Ishikawa (cell line): ENCODE results near the gene GANAB.
A peak's percentile ranks its signal among the peaks of the same experiment; 100 is the strongest.

Experiments
- CREB1 ChIP-seq: IDR thresholded peaks from 2 replicates; pipeline ENCODE4 v1.6.1; 2012; ENCODE audit warnings: low read depth
- EGR1 ChIP-seq: IDR thresholded peaks from 2 replicates; pipeline ENCODE4 v1.6.1; 2012
- FOXM1 ChIP-seq: IDR thresholded peaks from 2 replicates; pipeline ENCODE4 v1.6.1; 2012; ENCODE audit warnings: low read depth, borderline replicate concordance
- TAF1 ChIP-seq: IDR thresholded peaks from 2 replicates; pipeline ENCODE4 v1.6.1; 2012; ENCODE audit warnings: low read depth, mild to moderate bottlenecking
- TF ChIP-seq, protein P1 (sequence below): IDR thresholded peaks from 2 replicates; pipeline ENCODE4 v1.6.1; 2012; ENCODE audit warnings: low read depth, mild to moderate bottlenecking

DNA sequence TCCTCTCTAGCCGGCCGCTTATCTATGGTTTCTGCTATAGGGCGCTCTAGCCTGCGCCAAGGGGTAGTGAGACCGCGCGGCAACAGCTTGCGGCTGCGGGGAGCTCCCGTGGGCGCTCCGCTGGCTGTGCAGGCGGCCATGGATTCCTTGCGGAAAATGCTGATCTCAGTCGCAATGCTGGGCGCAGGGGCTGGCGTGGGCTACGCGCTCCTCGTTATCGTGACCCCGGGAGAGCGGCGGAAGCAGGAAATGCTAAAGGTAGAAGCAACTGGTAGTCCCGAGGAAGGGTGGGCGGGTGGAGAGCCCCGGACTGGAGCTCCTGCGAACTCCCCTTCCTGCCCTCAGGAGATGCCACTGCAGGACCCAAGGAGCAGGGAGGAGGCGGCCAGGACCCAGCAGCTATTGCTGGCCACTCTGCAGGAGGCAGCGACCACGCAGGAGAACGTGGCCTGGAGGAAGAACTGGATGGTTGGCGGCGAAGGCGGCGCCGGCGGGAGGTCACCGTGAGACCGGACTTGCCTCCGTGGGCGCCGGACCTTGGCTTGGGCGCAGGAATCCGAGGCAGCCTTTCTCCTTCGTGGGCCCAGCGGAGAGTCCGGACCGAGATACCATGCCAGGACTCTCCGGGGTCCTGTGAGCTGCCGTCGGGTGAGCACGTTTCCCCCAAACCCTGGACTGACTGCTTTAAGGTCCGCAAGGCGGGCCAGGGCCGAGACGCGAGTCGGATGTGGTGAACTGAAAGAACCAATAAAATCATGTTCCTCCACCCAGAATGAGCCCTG lies 25.4 kb upstream of the GANAB start, which contains the start of the genes LBHD1 and UQCC3:
- TF ChIP-seq CREB1 (0 out of 2 replicates have a peak, but pooled peaks have one; percentile 14), FOXM1 (peak; percentile 31; the same call in 1 of the 2 replicates), EGR1 (0 out of 2 replicates have a peak, but pooled peaks have one; percentile 9), TAF1 (peak; percentile 94)
- TF ChIP-seq, protein P1, sequence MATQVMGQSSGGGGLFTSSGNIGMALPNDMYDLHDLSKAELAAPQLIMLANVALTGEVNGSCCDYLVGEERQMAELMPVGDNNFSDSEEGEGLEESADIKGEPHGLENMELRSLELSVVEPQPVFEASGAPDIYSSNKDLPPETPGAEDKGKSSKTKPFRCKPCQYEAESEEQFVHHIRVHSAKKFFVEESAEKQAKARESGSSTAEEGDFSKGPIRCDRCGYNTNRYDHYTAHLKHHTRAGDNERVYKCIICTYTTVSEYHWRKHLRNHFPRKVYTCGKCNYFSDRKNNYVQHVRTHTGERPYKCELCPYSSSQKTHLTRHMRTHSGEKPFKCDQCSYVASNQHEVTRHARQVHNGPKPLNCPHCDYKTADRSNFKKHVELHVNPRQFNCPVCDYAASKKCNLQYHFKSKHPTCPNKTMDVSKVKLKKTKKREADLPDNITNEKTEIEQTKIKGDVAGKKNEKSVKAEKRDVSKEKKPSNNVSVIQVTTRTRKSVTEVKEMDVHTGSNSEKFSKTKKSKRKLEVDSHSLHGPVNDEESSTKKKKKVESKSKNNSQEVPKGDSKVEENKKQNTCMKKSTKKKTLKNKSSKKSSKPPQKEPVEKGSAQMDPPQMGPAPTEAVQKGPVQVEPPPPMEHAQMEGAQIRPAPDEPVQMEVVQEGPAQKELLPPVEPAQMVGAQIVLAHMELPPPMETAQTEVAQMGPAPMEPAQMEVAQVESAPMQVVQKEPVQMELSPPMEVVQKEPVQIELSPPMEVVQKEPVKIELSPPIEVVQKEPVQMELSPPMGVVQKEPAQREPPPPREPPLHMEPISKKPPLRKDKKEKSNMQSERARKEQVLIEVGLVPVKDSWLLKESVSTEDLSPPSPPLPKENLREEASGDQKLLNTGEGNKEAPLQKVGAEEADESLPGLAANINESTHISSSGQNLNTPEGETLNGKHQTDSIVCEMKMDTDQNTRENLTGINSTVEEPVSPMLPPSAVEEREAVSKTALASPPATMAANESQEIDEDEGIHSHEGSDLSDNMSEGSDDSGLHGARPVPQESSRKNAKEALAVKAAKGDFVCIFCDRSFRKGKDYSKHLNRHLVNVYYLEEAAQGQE = no peak
